Measurements from ENCODE around the gene CREB5. TPM values are rescaled to one million over a fixed set of nuclear protein-coding genes. Genes with fewer than 3 reads are reported as not detected.

The CREB5 gene
- total and polyA plus RNA-seq, 2 of the 13 experiments (the other 11 are each of a cell fraction or from before 2014, with no cell fraction given): 0.38 to 0.71 TPM

DNA sequence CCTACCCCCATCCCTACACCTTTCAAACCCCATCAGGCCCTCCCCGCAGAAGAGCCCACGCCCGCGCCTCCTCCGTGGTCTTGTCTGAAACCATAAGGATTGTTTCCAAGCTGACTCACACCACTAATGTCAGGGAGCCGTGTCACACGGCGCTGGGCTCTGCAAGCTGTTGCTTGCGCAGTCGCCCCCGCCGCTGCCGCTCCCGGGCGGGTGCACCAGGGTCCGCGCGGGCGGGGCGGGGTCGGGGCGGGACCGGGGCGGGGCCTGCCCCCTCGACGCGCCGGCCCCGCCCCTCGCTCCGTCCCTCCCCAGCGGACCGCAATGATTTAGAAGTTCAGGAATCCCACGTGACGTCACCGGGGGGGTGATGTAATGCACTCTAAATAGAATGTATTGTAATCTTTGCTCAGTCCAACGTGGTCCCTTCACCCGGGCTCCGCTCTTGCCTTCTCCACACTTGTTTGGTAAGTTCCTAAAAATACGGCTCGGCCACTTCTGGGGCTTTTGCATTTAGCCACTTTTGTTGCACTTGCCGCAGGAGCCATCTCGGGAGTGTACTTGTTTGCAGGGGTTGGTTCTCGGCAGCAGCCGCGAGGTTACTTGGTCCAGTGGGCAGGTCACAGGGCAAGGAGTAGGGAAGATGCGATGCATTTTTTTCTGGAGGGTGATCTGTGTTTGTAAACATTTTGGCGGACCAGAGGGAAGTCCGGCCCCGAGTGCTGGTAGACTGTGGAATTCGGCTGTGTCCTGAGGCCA is 3.2 kb upstream of the CREB5 start:
- intact Hi-C loops (cut with micrococcal nuclease; ENCODE audit: unreplicated experiment): no loop called here
- WGBS (ENCODE audit: low lambda C conversion rate): 5% methylated on average over 24 of the region's 51 CpGs
- BruUV-seq (replicated peaks): no TSS peak
- no peak for TF ChIP-seq MTA1 (CRISPR knock-in tag; IDR thresholded peaks at IDR 0.05; ENCODE audit: borderline replicate concordance)
- TF ChIP-seq, protein P1, sequence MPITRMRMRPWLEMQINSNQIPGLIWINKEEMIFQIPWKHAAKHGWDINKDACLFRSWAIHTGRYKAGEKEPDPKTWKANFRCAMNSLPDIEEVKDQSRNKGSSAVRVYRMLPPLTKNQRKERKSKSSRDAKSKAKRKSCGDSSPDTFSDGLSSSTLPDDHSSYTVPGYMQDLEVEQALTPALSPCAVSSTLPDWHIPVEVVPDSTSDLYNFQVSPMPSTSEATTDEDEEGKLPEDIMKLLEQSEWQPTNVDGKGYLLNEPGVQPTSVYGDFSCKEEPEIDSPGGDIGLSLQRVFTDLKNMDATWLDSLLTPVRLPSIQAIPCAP (CRISPR knock-in tag; IDR thresholded peaks at IDR 0.05; ENCODE audit: low read depth): no peak
- TF ChIP-seq SMAD1 (CRISPR knock-in tag; IDR thresholded peaks at IDR 0.05; ENCODE audit: borderline replicate concordance, low read depth): no peak
- TF ChIP-seq ZSCAN29 (CRISPR knock-in tag; conservative IDR thresholded peaks at IDR 0.05): no peak
- no peak for TF ChIP-seq ZNF775 (CRISPR knock-in tag; IDR thresholded peaks at IDR 0.05; ENCODE audit: borderline replicate concordance)
- TF ChIP-seq ZNF572 (CRISPR knock-in tag; IDR thresholded peaks at IDR 0.05): no peak
- no peak for TF ChIP-seq SIN3A (IDR thresholded peaks at IDR 0.05; ENCODE audit: borderline replicate concordance, low read depth, low read length)
- TF ChIP-seq EZH2 (conservative IDR thresholded peaks at IDR 0.05; ENCODE audit: low read depth, low read length): peak; percentile 79; the same call in 1 of the 2 replicates
- no peak for TF ChIP-seq ZNF275 (CRISPR knock-in tag; IDR thresholded peaks at IDR 0.05; ENCODE audit: borderline replicate concordance)
- no peak for TF ChIP-seq ZNF318 (CRISPR knock-in tag; IDR thresholded peaks at IDR 0.05)

More for the DNA sequence above, 3.2 kb upstream of the CREB5 start:
- peak overlapping the region; percentile 43; the same call in 1 of the 2 replicates for H3K9ac ChIP-seq (ENCODE audit: insufficient read depth, low read depth, low read length)
- H3K4me1 ChIP-seq (ENCODE audit: insufficient read depth, low read length): 0 out of 2 replicates have a peak, but pooled peaks cover 7% of the 10 kb centered on the region
- FAIRE-seq (no peak), DNase-seq (ENCODE audit: low spot score) (peak; percentile 78), ATAC-seq (peak; percentile 80)
- H3K27ac ChIP-seq (ENCODE audit: extremely low read length, insufficient read depth, low read length): no peak overlapping the region
- in situ Hi-C loops (cut with HindIII; ENCODE audit: extremely low pct_ligation_motif_present, low pct_unique_long_range_greater_than_20kb): no loop called here
- no peaks in the 10 kb centered on the region for H3K9me3 ChIP-seq (ENCODE audit: low read length)
- no peaks in the 10 kb centered on the region for H3K79me2 ChIP-seq (ENCODE audit: insufficient read depth, low read length)
- peak overlapping the region; percentile 66 for H3K4me2 ChIP-seq (ENCODE audit: low read depth, low read length)
- H2AFZ ChIP-seq (ENCODE audit: low read length): no peak overlapping the region
- peaks cover 2 to 35% of the 10 kb centered on the region in 2 experiments for H3K27me3 ChIP-seq (ENCODE audit: control insufficient read depth in 1 of 2, insufficient read depth in 2 of 2, low read length in 2 of 2)
- no peaks in the 10 kb centered on the region for H4K20me1 ChIP-seq (ENCODE audit: insufficient read depth, low read length)
- no peaks in the 10 kb centered on the region for H3K36me3 ChIP-seq (replicated peaks in 1 of 2; ENCODE audit: control insufficient read depth in 1 of 2, insufficient read depth in 2 of 2, low read length in 2 of 2)
- CTCF ChIA-PET (ENCODE audit: low intra/inter-chr PET ratio, low total read pairs): no interaction called here
- POLR2A ChIA-PET: no interaction called here
- H3K4me3 ChIP-seq (replicated peaks in 1 of 3; ENCODE audit: insufficient read depth in 1 of 3, low read depth in 2 of 3, low read length in 3 of 3): peak overlapping the region; percentile 47 to 63 (median 58); a peak in 5 of 6 replicates
